Measurements from ENCODE around the gene SLC18A3.

SLC18A3 gene

DNA sequence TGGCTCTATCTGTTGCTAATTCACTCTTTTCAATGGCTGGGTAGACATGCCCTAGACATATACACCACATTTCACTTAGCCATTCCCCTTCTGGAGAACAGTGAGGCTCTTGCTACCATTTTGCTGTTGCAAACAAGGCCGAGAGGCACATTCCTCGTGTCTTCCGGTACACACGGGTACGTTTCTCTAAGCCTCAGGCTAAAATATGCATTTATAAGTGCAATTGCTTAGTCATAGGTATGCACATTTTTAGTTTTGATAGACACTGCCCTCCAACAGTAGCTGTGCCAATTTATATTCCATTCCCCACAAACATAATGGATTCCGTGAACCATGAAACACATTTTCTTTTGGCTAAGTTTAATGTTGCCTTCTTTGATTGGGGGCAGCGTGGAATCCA, 16.9 kb downstream of the SLC18A3 start:
- Histone ChIP-seq H3K4me3 (no peak overlapping the region), H3K27ac (no peak overlapping the region)
- TF ChIP-seq, protein P1, sequence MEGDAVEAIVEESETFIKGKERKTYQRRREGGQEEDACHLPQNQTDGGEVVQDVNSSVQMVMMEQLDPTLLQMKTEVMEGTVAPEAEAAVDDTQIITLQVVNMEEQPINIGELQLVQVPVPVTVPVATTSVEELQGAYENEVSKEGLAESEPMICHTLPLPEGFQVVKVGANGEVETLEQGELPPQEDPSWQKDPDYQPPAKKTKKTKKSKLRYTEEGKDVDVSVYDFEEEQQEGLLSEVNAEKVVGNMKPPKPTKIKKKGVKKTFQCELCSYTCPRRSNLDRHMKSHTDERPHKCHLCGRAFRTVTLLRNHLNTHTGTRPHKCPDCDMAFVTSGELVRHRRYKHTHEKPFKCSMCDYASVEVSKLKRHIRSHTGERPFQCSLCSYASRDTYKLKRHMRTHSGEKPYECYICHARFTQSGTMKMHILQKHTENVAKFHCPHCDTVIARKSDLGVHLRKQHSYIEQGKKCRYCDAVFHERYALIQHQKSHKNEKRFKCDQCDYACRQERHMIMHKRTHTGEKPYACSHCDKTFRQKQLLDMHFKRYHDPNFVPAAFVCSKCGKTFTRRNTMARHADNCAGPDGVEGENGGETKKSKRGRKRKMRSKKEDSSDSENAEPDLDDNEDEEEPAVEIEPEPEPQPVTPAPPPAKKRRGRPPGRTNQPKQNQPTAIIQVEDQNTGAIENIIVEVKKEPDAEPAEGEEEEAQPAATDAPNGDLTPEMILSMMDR (IDR thresholded peaks at IDR 0.05) = no peak
- no peak for DNase-seq (ENCODE audit: low spot score)

DNA sequence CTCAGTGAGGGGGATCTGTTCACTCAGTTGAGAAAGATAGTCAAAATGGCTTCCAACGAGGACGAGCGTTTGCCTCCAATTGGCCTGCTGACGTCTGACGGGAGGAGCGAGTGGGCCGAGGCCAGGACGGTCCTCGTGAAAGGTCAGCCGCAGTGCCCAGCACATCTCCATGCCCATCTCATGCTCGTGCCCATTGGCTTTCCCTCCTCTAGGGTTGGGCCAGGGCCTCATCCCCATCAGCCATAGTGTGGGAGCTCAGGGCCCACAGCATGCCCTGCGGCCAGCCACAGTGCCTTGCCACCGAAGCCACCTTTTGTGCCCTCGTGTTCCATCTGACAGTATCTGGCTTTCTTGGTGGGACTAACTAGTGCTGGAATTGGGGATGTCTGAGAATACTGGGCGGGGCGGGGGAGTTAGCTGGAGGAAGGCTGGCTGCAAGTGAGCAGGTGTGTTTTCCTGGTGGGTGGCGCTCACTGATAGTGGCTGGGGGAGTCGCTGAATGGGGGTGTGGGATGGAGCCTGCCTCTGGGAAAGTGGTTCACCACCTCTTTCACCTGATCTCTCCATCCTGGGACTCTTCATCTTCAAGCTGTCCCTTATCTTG, 17.6 kb downstream of the SLC18A3 start:
- H3K27ac ChIP-seq = no peak overlapping the region
- TF ChIP-seq, protein P1 (IDR thresholded peaks at IDR 0.05) = no peak
- H3K4me3 ChIP-seq = no peak overlapping the region
- no peak for DNase-seq (ENCODE audit: low spot score)

DNA sequence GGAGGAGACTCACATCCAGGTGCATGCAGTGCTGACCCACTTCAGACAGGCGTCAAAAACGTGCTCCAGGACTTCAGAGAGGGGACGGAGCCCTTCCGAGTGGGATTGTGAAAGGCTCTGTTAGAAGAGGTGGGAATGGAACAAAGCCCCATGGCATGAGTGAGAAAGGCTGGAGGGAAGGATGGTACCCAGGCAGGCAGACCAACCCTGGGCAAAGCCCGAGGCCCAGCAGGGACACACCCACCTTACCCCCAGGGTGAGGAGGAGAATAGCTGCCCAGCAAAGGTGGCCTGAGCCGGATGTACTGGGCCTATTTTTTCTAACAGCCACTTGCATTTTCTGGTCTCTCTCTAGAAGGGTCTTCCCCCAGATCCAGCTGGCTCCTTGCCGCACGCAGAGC, 18.5 kb downstream of the SLC18A3 start:
- Histone ChIP-seq H3K27ac (no peak overlapping the region), H3K4me3 (no peak overlapping the region)
- no peak for DNase-seq (ENCODE audit: low spot score)
- TF ChIP-seq, protein P1 (IDR thresholded peaks at IDR 0.05) = no peak

DNA sequence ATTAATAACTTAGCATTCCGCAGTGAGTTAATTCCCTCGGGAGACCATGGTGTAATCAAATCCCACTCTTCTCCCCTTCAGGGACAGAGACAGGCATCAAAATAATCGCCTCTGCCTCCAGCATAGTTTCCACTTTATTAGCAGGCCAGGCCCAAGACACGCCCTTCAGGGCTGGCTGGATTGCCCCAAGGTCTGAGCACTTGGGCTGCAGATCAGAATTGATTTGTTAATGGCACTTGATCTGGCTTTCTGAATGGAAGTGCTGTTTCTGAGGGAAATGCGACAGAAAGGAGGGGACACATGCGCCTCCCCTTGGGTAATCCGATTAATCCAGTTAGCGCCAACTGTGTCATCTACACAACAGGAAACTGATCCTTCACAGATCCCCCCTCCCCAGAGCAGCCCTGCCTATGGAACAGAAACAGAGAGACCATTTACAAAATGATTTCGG, 19.3 kb downstream of the SLC18A3 start:
- DNase-seq (ENCODE audit: low spot score) = no peak
- H3K4me3 ChIP-seq = no peak overlapping the region
- H3K27ac ChIP-seq = no peak overlapping the region
- TF ChIP-seq, protein P1 (IDR thresholded peaks at IDR 0.05) = no peak

DNA sequence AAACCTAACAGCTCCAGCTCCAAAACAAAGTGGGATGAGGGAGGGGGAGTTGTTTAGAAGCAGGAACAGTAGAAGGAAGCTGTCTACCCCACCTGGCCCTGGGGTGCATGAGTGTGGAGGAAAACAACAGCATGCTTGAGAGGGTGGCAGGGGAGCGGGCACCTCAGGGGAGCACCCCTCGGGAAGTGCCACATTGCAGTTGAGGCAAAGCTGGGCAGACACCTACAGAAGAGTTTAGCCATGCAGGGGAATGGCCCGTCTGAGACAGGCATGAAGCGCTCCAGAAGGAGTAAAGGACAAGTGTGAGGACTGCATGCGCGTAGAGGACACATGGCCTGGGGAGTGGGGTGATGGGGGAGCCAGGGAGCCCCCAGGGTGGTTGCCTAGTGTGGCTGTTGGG, 21.9 kb downstream of the SLC18A3 start:
- Histone ChIP-seq H3K4me3 (no peak overlapping the region), H3K27ac (no peak overlapping the region)
- TF ChIP-seq, protein P1 (IDR thresholded peaks at IDR 0.05) = no peak
- no peak for DNase-seq (ENCODE audit: low spot score)

DNA sequence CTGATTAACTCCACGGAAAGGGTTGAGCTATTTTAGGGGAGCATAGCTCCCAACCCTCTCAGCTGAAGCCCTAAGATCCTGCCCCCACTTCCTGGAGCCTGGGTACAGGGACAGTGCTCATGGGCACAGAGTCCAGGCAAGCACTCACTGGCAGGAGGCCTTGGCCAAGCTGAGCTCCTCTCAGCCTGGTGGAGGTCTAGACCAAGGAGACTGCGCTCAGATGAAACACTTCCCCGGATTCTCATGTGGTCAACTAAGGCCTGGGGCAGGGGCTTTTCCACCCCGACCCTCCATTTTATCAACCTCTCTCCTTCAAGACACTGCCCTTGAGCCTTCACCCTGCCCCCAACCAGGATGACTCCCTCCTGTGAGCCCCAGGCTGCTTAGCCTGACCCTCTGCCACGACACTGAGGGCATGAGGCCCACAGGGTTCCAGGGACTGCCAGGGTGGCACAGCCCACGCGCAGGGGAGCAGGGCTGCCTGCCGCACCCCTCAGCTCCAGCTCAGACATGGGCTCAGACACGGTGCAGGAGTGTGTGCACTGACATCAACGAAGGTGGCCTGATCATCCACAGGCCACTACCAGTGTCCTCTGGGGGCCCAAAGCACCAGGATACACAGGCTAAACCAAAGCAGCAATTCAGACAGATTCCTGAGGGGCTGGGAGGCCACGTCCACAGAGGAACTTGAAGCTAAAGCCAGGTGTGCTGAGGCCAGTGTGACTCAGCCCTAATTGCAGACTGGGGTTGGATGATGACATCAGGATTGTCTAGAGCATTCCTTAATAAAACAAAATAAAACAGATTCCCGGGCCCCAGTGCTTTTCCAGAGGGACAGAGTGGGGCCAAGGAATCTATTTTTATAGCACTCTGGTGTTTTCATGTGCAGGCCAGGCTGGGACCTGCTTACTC, 22.6 kb downstream of the SLC18A3 start:
- Histone ChIP-seq H3K27ac (no peak overlapping the region), H3K4me3 (no peak overlapping the region)
- TF ChIP-seq, protein P1 (IDR thresholded peaks at IDR 0.05) = no peak
- no peak for DNase-seq (ENCODE audit: low spot score)

Measured in coronary artery (tissue), 2 donors.